Astrocyte (in vitro differentiated cells and primary cell): Measurements from ENCODE around the gene SHB. TPM values are rescaled to one million over a fixed set of nuclear protein-coding genes. Genes with fewer than 3 reads are reported as not detected.

Source experiments
- DNase-seq: peaks from one replicate; pipeline ENCODE4 v3.0.0-alpha.2; 2010; ENCODE audit warnings: low read depth
- FAIRE-seq: peaks from 2 replicates; lab custom pipeline; 2011; peaks lifted over from hg19 to GRCh38; lab: Jason Lieb, UNC
- H2AFZ ChIP-seq: 2 replicates; pipeline ENCODE4 v1.6.0; 2012; ENCODE audit warnings: low read depth, low read length, inconsistent platforms
- H3K27ac ChIP-seq: 2 replicates; pipeline ENCODE4 v1.5.1; 2011; ENCODE audit warnings: low read depth, low read length, inconsistent platforms
- H3K27me3 ChIP-seq: 2 replicates; pipeline ENCODE4 v1.6.0; 2011; ENCODE audit warnings: low read length, inconsistent platforms; ENCODE audit not compliant: insufficient read depth
- H3K36me3 ChIP-seq: 2 replicates; pipeline ENCODE4 v1.5.1; 2011; ENCODE audit warnings: low read length, inconsistent platforms; ENCODE audit not compliant: insufficient read depth
- H3K4me1 ChIP-seq: 2 replicates; pipeline ENCODE4 v1.5.1; 2011; ENCODE audit warnings: low read length, inconsistent platforms; ENCODE audit not compliant: insufficient read depth
- H3K4me2 ChIP-seq: 2 replicates; pipeline ENCODE4 v1.6.0; 2012; ENCODE audit warnings: low read length, inconsistent platforms
- H3K4me3 ChIP-seq: 2 replicates; pipeline ENCODE4 v1.5.1; 2011; ENCODE audit warnings: low read depth, mild to moderate bottlenecking, low read length, inconsistent platforms; ENCODE audit not compliant: insufficient read depth
- H3K79me2 ChIP-seq: 2 replicates; pipeline ENCODE4 v1.6.0; 2012; ENCODE audit warnings: mild to moderate bottlenecking, low read length, inconsistent platforms; ENCODE audit not compliant: insufficient read depth
- H3K9ac ChIP-seq: 2 replicates; pipeline ENCODE4 v1.6.0; 2012; ENCODE audit warnings: mild to moderate bottlenecking, low read length, inconsistent platforms
- H3K9me3 ChIP-seq: 2 replicates; pipeline ENCODE4 v1.5.1; 2012; ENCODE audit warnings: low read depth, mild to moderate bottlenecking, low read length, inconsistent platforms; ENCODE audit not compliant: insufficient read depth
- H4K20me1 ChIP-seq: 2 replicates; pipeline ENCODE4 v1.6.0; 2012; ENCODE audit warnings: low read length, inconsistent platforms; ENCODE audit not compliant: insufficient read depth
- H3K27ac Mint-ChIP-seq: one replicate; pipeline ENCODE4 v1.8.0; 2021; ENCODE audit warnings: mild to moderate bottlenecking, mixed read lengths; ENCODE audit not compliant: unreplicated experiment
- H3K27me3 Mint-ChIP-seq: one replicate; pipeline ENCODE4 v1.8.0; 2021; ENCODE audit warnings: low read depth, mixed read lengths; ENCODE audit not compliant: unreplicated experiment
- H3K36me3 Mint-ChIP-seq: one replicate; pipeline ENCODE4 v1.8.0; 2021; ENCODE audit warnings: low read depth, mixed read lengths; ENCODE audit not compliant: unreplicated experiment
- H3K4me1 Mint-ChIP-seq: one replicate; pipeline ENCODE4 v1.8.0; 2021; ENCODE audit warnings: low read depth, mixed read lengths; ENCODE audit not compliant: unreplicated experiment
- H3K4me3 Mint-ChIP-seq: one replicate; pipeline ENCODE4 v1.8.0; 2021; ENCODE audit warnings: mild to moderate bottlenecking, moderate library complexity, mixed read lengths; ENCODE audit not compliant: unreplicated experiment
- H3K9me3 Mint-ChIP-seq: one replicate; pipeline ENCODE4 v1.8.0; 2021; ENCODE audit warnings: mild to moderate bottlenecking, mixed read lengths; ENCODE audit not compliant: unreplicated experiment
- CTCF ChIP-seq: IDR thresholded peaks from 2 replicates; pipeline ENCODE4 v1.5.1; 2011; ENCODE audit warnings: low read depth, mild to moderate bottlenecking, inconsistent platforms, low read length, moderate library complexity; ENCODE audit not compliant: insufficient read depth
- EZH2 ChIP-seq: IDR thresholded peaks from 2 replicates; pipeline ENCODE4 v1.6.1; 2012; ENCODE audit warnings: mild to moderate bottlenecking, low read length, inconsistent platforms; ENCODE audit not compliant: insufficient read depth
- total RNA-seq: library from RNA; stranded (reverse); gene quantifications from 2 replicates; pipeline ENCODE4 v1.2.1, GENCODE V29; 2021

The SHB gene
- total RNA-seq, 1 donor from 2014 or later, result 53.4 TPM

- TF ChIP-seq CTCF (no peak), EZH2 (no peak)
- H3K27me3 Mint-ChIP-seq, result no peaks in the 10 kb centered on the region
- no peak for DNase-seq
- Histone ChIP-seq H4K20me1 (peaks cover 15% of the 10 kb centered on the region), H2AFZ (no peak overlapping the region), H3K4me2 (no peak overlapping the region), H3K4me1 (peaks cover 45% of the 10 kb centered on the region), H3K27ac (peak overlapping the region; percentile 76), H3K4me3 (no peak overlapping the region), H3K36me3 (peaks cover 8% of the 10 kb centered on the region), H3K27me3 (no peaks in the 10 kb centered on the region), H3K79me2 (peaks cover 66% of the 10 kb centered on the region), H3K9ac (peak overlapping the region; percentile 59), H3K9me3 (no peaks in the 10 kb centered on the region)
- no peak for FAIRE-seq
- peak overlapping the region; percentile 94 for H3K27ac Mint-ChIP-seq
- H3K4me1 Mint-ChIP-seq, result peaks cover 75% of the 10 kb centered on the region
- peaks cover 22% of the 10 kb centered on the region for H3K36me3 Mint-ChIP-seq
- H3K9me3 Mint-ChIP-seq, result peaks cover 3% of the 10 kb centered on the region
- no peak overlapping the region for H3K4me3 Mint-ChIP-seq
These were observed 93.4 kb downstream of the SHB start for GRCh38 chr9:37975639-37976038.

GRCh38 chr9:37974506-37975173 lies 94.4 kb downstream of the SHB start:
- no peaks in the 10 kb centered on the region for H3K27me3 Mint-ChIP-seq
- peaks cover 8% of the 10 kb centered on the region for H3K36me3 ChIP-seq
- H3K27me3 ChIP-seq, result no peaks in the 10 kb centered on the region
- H3K9ac ChIP-seq, result peak overlapping the region; percentile 59
- H3K79me2 ChIP-seq, result peaks cover 73% of the 10 kb centered on the region
- H3K4me3 Mint-ChIP-seq, result peak overlapping the region; percentile 34
- no peak for FAIRE-seq
- H4K20me1 ChIP-seq, result peaks cover 15% of the 10 kb centered on the region
- DNase-seq, result peak; percentile 82
- H3K9me3 Mint-ChIP-seq, result peaks cover 3% of the 10 kb centered on the region
- TF ChIP-seq EZH2, result no peak
- no peak for TF ChIP-seq CTCF
- peak overlapping the region; percentile 94 for H3K27ac Mint-ChIP-seq
- peak overlapping the region; percentile 76 for H3K27ac ChIP-seq
- H3K4me2 ChIP-seq, result peak overlapping the region; percentile 58
- peaks cover 22% of the 10 kb centered on the region for H3K36me3 Mint-ChIP-seq
- H3K4me1 Mint-ChIP-seq, result peaks cover 75% of the 10 kb centered on the region
- H2AFZ ChIP-seq, result no peak overlapping the region
- H3K4me3 ChIP-seq, result no peak overlapping the region
- H3K9me3 ChIP-seq, result no peaks in the 10 kb centered on the region
- H3K4me1 ChIP-seq, result peaks cover 45% of the 10 kb centered on the region

GRCh38 chr9:37972351-37972848 lies 96.6 kb downstream of the SHB start:
- Mint-ChIP-seq H3K27ac (peak overlapping the region; percentile 80), H3K9me3 (peaks cover 3% of the 10 kb centered on the region), H3K27me3 (no peaks in the 10 kb centered on the region), H3K36me3 (peaks cover 31% of the 10 kb centered on the region), H3K4me1 (peaks cover 72% of the 10 kb centered on the region), H3K4me3 (peak overlapping the region; percentile 29)
- peaks cover 69% of the 10 kb centered on the region for H3K79me2 ChIP-seq
- H3K27ac ChIP-seq, result peak overlapping the region; percentile 7
- H3K9me3 ChIP-seq, result no peaks in the 10 kb centered on the region
- DNase-seq (no peak), FAIRE-seq (no peak)
- peak overlapping the region; percentile 39 for H3K9ac ChIP-seq
- TF ChIP-seq CTCF (no peak), EZH2 (no peak)
- H3K4me2 ChIP-seq, result no peak overlapping the region
- no peak overlapping the region for H2AFZ ChIP-seq
- H4K20me1 ChIP-seq, result peaks cover 23% of the 10 kb centered on the region
- no peak overlapping the region for H3K4me3 ChIP-seq
- peaks cover 55% of the 10 kb centered on the region for H3K4me1 ChIP-seq
- H3K27me3 ChIP-seq, result no peaks in the 10 kb centered on the region
- H3K36me3 ChIP-seq, result peaks cover 5% of the 10 kb centered on the region
